T-helper 1 cell treated with Interleukin-12 subunit alpha and Interleukin-12 subunit beta and Interleukin-4 antibody, amounts not matched to agents 30 ng/mL and 1 ng/mL, for 36 hours (primary cell): ENCODE results near the gene ENTPD6. TPM values are rescaled to one million over a fixed set of nuclear protein-coding genes. Genes with fewer than 3 reads are reported as not detected.
"Not testable (repeated sequence)": the region's sequence is repeated elsewhere in the genome, so short reads cannot be mapped to it uniquely, and the experiment has no call there.

Experiments used
- intact Hi-C: fragments of 100-400 bp; cut with micrococcal nuclease; formaldehyde crosslinking; loops from one replicate; pipeline ENCODE4 v1.15.1; 2024
- total RNA-seq: library from RNA; stranded (reverse); gene quantifications from 2 replicates; pipeline ENCODE4 v1.2.3, GENCODE V29; 2022

The ENTPD6 gene
- total RNA-seq, 1 donor from 2014 or later, result 38.0 TPM

DNA sequence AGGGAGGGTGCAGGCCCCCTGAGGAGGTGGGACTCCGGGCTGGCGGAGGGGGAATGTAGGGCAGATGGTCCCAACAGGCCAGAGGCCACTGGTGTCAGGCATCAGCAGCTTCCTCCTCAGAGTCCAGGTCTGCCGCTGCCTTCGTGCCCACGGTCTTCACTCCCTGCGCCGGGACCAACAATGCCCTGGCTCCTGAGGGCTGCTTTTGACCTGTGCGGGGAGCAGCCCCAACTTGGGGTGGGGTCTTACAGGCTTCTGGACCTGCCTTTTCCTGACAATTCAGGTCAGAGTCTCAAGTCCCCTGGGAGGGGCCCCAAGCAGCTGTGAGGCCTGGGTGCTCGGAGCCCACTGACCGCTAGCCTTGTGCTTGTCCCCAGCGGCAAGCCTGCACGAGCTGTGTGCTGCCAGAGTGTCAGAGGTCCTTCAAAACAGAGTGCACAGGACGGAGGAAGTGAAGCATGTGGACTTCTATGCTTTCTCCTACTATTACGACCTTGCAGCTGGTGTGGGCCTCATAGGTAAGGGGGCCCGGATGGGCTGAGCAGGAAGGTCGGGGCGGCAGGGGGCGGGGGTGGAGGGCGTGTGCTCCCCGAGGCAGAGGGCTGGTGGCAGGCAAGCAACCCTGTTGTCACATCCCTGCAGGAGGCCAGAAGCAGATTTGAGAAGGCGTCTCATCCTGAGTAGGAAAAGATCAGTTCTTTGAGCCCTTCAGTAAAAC lies 27.1 kb downstream of the ENTPD6 start:
- intact Hi-C loops, result no loop called here

DNA sequence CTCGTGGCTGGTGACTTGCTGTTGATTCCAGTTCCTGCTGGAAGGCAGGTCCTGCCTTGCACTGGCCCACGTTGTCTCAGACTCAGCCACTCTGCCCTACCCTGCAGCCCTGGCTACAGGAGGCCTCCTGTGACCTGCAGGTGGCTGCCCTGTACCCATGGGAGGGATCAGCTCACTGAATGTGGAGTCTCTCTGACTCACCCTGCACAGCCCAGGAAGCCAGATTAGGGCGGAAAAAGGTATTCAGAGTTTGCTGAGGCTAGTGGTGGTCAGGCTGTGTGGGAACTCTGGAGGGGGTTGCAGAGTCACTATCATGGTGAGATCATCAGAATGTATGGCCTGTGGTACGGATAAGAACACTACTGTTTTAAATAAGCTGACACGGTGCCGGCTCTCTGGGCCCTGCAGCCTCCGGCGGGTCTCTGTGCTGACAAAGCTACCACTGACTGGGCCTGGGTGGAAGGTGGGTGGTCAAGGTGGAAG lies 27.7 kb downstream of the ENTPD6 start:
- intact Hi-C loops, result no loop called here

DNA sequence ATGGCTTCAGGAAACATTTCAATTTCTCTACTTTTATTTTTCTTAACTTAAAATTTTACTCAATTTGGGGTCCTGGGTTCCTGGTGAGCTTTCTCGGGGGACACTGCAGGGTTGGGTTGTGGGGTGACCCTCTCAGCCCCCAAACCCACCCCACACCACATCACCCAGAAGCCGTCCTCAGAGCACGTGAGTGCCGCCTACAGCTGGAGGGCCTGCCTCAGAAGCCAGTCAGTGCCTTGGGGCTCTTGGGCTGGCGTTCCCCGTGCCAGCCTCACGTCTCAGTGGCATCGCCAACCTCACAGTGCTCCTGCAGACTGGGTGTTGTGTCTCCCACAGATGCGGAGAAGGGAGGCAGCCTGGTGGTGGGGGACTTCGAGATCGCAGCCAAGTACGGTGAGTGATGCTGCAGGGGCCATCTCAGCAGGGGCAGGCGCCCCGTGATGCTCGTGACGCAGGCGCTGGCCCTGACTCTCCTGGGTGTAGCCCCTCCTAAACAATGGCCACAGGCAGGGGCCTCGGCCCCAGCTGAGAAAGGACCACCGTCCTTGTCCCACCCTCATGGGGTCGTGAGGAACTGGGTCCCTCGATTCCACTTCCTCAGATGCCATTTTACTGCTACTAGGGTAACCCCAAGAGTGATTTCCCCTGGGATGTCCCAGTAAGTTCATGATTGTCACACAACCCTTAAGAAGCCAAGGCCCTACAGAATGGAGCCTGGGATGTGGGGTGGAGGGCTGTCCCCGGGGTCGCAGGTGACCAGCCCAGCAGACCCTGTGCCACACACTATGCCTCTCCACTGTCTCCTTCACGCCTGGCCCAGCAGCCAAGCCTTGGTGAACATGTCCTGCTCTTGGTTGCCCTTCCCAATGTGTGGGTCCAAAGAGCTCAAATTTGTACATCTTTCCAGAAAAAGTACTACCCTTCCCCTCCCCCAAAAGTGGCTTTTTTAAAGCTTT lies 28.5 kb downstream of the ENTPD6 start:
- intact Hi-C loops, result no loop called here

DNA sequence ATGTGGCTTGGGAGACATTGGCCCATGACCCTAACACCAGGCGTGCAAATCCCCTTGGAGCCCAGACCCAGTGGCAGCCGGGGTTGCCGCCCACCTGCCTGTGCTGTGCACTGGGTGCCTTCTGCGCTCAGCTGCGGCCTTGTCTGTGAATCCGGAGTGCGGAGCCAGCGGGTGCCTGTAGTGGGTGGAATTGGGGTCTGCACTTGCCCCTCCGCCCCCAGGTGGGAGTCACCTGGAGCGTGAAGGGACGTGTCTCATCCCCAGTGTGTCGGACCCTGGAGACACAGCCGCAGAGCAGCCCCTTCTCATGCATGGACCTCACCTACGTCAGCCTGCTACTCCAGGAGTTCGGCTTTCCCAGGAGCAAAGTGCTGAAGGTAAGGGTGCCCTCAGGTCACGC lies 29.4 kb downstream of the ENTPD6 start:
- intact Hi-C loops, result no loop called here

DNA sequence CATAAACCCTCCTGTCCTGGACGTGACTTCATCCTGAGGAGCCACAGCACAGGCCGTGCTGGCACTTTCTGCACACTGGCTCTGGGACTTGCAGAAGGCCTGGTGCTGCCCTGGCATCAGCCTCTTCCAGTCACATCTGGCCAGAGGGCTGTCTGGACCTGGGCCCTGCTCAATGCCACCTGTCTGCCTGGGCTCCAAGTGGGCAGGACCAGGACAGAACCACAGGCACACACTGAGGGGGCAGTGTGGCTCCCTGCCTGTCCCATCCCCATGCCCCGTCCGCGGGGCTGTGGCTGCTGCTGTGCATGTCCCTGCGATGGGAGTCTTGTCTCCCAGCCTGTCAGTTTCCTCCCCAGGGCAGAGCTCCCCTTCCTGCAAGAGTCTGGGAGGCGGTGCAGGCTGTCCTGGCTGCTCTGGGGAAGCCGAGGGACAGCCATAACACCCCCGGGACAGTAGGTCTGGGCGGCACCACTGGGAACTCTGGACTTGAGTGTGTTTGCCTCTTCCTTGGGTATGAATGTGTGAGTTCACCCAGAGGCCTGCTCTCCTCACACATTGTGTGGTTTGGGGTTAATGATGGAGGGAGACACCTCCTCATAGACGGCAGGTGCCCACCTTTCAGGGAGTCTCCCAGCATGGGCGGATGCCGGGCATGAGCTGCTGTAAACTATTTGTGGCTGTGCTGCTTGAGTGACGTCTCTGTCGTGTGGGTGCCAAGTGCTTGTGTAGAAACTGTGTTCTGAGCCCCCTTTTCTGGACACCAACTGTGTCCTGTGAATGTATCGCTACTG lies 30.3 kb downstream of the ENTPD6 start:
- intact Hi-C loops, result no loop called here

DNA sequence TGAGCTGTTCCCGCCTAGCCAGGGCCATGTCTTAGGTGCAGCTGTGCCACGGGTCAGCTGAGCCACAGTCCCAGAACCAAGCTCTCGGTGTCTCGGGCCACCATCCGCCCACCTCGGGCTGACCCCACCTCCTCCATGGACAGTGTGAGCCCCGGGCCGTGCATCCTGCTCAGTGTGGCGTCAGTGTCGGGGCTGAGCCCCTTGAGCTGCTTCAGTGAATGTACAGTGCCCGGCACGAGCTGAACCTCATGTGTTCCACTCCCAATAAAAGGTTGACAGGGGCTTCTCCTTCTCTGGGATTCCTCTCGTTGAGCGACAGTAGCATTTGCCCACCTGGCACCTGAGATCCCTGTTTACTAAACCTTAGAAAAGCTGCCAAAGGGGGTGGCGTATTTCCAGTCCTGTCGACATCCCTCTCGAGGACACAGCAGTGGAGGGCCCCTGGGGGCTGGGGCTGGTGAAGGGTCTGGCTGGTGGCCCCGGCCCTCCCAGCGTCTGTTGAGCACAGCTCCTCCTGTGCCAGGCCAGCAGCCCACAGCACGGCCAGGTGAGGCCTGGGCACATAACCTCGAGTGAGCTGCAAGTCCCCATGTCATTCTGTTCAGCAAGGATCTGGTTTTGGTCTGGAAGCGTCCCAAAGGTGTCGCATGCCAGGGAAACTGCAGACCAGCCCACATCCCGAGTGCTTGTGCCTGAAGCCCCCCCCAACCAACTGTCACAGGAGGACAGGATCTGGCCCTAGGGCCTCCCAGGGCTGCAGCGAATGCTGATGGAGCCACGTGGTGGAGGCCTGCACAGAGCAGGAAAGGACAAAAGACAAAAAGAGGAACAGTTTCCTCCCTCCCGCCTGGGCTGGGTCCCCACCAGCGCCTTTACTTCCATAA lies 31.2 kb downstream of the ENTPD6 start:
- intact Hi-C loops, result no loop called here

DNA sequence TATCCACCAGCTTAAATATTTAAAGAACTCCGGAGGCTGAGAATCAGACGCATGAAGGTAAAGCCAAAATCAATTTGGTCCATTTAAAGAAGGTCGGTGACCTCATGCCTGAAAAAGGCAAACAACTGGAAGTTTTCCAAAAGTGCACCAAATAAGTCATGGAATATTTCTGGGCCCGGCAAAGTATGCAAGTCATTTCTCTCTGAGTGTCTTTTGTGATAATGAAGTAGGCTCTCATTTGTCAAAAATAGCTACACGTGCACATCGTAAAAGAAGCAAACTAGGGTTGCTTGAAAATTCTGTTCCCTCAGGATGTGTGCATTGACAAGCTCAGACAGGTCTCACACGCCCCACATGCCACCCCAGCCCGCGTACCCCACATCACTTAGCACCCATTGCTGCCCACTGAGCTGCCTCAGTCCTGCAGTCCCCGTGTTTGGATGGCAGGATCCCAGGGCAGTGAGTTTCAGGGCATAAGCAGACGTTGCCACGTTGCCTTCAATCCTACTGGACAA lies 31.9 kb downstream of the ENTPD6 start:
- intact Hi-C loops, result no loop called here

DNA sequence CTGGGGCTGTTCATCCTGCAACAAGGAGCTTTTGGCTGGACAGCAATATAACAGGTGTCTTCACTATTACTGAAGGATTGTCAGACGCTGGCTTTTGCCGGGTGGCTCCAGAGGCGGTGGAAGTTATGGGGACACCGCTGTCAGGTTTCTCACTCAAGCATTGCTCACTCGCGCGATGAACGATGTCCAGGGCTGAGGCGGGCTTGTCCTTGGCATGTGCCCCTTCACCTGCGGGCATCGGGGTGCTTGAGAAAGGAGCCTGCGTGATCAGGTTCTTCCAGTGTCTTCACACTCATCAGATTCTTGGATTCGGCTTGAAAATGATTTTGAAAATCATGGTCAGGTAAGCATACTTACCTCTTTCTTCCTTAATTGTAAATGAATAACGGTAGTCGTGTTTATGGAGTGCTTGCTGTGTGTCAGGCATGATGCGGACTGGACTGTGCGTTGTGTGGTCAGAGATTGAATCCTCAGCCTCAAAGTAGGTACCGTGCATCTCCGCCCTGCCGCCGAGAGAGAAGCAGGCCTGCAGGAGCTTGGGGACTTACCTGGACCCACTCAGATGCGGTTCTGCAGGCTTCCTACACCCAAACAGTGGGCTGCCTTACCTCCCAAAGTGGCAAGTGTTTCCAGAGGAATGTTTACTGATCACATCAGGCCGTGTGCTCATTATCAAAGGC lies 34.1 kb downstream of the ENTPD6 start:
- intact Hi-C loops, result no loop called here

DNA sequence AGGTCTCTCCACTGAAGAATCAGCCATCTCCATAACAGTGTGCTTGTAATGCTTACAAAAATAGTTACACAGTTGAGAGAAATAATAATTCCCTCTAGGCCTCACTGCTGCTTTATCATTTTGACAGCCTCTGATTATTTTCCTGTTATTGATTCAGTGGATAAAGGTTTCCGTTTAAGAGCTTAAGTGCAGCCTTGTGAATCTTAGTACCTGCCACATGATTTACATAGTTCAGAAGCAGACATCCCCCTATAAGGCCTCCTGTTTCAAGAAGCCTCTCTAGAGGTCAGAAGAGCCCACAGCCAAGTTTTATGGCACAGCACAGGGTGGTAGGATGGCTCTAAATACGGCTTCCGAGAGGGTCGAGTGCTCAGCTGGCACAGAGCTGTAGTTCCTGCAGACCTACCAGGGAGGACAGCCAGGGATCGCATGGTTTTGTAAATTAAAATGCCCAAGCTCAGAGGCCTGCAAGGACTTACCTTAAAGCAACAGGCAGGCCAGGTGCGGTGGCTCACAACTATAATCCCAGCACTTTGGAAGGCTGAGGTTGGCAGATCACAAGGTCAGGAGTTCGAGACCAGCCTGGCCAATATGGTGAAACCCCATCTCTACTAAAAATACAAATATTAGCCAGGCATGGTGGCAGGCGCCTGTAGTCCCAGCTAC lies 34.8 kb downstream of the ENTPD6 start:
- intact Hi-C loops, result no loop called here

DNA sequence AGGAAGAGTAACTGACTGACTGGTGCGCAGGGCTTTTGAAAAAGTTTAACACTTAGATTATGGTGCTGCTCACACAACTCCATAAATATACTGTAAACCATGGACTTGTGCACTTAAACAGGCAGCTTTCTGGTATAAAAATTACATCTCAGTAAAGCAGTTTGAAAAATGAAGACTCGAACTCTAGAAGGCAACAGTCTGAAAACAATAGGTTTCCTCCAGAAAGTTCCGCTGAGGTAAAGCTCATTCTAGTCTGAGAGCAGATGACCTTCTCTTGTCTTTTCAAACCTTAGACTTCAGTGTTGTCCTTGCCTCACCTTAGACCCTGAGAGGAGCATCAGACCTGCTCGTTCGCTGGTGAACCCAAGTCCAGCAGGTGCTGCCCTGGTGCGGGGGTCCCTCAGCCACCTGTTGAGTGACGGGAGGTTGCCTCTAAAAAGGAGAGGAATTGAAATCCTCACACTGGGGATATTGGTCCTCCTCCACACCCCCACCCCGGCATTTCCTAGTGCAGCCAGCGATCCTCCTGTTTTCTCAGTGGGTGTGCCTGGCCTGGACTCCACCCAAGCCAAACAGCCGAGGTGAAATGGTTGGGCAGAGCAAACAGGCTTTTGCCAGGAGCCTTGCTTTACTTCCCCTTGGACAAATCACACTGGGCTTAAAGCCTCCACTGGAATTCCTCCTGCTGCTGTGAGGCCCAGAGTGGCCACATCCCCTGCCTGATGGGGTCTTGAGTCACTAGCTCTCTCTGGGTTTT lies 37.7 kb downstream of the ENTPD6 start:
- intact Hi-C loops, result no loop called here

DNA sequence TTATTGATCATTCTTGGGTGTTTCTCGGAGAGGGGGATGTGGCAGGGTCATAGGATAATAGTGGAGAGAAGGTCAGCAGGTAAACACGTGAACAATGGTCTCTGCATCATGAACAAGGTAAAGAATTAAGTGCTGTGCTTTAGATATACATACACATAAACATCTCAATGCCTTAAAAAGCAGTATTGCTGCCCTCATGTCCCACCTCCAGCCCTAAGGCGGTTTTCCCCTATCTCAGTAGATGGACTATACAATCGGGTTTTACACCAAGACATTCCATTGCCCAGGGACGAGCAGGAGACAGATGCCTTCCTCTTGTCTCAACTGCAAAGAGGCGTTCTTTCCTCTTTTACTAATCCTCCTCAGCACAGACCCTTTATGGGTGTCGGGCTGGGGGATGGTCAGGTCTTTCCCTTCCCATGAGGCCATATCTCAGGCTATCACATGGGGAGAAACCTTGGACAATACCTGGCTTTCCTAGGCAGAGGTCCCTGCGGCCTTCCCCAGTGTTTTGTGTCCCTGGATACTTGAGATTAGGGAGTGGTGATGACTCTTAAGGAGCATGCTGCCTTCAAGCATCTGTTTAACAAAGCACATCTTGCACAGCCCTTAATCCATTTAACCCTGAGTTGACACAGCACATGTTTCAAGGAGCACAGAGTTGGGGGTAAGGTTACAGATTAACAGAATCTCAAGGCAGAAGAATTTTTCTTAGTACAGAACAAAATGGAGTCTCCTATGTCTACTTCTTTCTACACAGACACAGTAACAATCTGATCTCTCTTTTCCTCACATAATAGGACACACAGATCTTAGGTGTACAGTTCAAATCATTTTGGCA lies 38.7 kb downstream of the ENTPD6 start:
- intact Hi-C loops, result not testable (repeated sequence)

DNA sequence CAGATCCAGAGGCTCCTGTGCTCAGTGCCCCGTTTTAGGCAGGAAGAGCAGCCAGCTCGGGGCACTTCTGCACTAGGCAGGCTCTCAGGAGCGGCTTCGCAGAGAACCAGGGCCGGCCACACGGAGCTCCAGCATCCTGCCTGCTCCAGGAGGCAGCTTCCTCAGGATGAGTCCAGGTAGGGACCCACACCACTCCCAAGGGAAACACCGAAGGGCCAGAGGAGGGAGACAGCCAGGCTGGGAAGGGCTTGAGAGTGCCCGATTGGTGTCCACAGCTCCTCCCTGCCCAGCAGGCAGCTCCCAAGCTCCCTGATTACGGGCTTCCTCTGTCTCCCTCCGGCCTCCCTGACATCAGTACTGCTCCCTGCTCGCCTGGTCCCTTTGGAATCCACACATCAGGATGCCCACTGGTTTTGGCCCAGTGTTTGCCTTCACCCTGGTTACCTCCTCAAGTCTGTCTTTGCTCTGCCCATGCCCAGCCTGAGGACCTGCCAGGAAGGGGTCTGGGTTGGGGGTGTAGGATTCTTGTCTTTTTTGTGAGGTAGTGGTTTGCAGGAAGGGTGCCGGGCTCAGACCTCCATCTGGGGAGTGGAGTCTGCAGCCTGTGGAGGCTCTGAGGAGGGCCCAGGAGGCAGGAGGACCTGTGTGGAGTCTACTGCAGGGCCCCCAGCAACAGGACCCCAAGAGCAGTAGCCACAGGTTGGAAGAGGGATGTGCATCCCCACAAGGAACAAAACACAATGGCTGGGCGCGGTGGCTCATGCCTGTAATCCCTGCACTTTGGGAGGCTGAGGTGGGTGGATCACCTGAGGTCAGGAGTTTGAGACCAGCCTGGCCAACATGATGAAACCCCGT lies 41.2 kb downstream of the ENTPD6 start:
- intact Hi-C loops, result no loop called here

DNA sequence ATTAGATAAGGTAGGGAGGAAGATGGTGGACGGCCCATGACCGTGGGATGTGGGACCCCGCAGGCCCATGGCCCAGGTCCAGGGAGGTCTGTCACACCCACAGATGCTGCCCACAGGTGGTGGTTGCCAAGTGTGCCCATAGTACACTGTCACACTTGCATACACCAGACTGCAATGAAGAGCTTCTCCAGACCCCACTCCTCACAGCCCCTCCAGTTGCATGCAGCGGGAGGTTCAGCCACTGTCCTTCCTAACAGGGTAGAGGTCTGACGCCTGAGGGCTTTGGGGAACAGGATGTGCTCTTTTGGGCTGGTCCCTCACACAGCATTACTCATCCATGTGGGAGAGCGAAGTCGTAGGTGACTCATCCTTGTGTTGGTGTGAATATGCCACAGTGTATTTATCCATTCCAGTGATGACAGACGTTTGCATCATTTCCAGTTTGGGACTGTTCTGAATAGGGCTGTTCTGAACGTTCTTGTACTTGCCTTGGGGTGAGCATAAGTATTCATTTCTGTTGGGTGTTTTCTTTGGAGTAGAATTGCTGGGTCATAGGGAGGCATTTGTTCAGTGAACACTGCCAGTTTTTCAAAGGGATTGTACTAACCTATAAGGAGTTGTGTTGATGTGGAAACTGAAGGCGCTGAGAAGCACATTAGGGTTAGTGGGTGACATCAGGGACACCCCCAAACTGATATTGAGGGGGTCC lies 42.3 kb downstream of the ENTPD6 start:
- intact Hi-C loops, result loop anchor here (1.0 kb wide), 1 partner anchor 10 kb away; no protein-coding TSS in a partner anchor

DNA sequence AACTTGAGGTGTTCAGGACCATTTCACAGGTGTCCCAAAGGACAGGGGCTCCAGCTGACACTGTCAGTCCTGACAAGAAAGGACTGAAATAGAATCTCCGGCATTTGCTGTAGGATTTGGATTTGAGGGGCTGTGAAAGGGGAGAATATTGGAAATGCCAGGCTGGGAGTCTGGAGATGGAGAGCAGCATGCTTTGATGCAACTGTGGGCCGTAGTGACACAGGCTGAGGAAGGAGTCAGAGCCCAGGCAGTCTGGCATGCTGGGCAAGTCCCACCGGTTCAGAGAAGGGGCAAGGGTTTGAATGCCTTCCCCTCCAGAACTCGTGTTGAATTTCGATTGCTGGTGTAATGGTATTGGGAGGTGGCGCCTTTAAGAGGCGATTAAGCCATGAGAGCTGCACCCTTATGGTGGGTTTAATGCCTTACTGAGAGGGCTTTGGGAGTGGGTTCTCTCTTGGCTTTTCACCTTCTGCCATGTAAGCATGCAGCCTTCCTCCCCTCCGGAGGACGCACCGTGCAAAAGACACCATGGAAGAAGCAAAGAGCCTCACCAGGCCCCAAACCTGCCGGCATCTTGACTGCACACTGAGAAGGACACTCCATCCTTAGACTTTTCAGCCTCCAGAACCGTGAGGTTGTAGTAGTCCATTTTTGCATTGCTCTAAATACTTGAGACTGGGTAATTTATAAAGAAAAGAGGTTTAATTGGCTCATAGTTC lies 43.0 kb downstream of the ENTPD6 start:
- intact Hi-C loops, result loop anchor here (1.0 kb wide), 1 partner anchor 9 kb away; no protein-coding TSS in a partner anchor
